ENCODE measurements around the gene STARD13.

The STARD13 gene

GRCh38 chr13:33330483-33330882, 44.9 kb upstream of the STARD13 start:
- no peak overlapping the region for H3K27ac ChIP-seq (replicated peaks)
- no peak for TF ChIP-seq REST (IDR thresholded peaks at IDR 0.05; ENCODE audit: insufficient replicate concordance, low read depth)
- TF ChIP-seq POLR2AphosphoS5 (IDR thresholded peaks at IDR 0.05; ENCODE audit: low read depth) = no peak
- no peak for TF ChIP-seq GABPA (IDR thresholded peaks at IDR 0.05; ENCODE audit: low read depth)
- no peak for TF ChIP-seq CTCF (IDR thresholded peaks at IDR 0.05; ENCODE audit: insufficient read depth, low read length)
- TF ChIP-seq SPI1 (IDR thresholded peaks at IDR 0.05; ENCODE audit: borderline replicate concordance, low read depth) = no peak
- H3K27me3 ChIP-seq (ENCODE audit: insufficient read depth, poor library complexity, severe bottlenecking) = no peaks in the 10 kb centered on the region
- no peak for DNase-seq (ENCODE audit: low read depth in 1 of 2, low spot score in 1 of 2)
- no peak overlapping the region for H3K4me3 ChIP-seq (replicated peaks; ENCODE audit: insufficient read depth, low read length)

- Histone ChIP-seq H3K27me3 (ENCODE audit: insufficient read depth, poor library complexity, severe bottlenecking) (no peaks in the 10 kb centered on the region), H3K27ac (replicated peaks) (no peak overlapping the region), H3K4me3 (replicated peaks; ENCODE audit: insufficient read depth, low read length) (no peak overlapping the region)
- DNase-seq (ENCODE audit: low read depth in 1 of 2, low spot score in 1 of 2) = no peak
- TF ChIP-seq SPI1 (IDR thresholded peaks at IDR 0.05; ENCODE audit: borderline replicate concordance, low read depth) (no peak), POLR2AphosphoS5 (IDR thresholded peaks at IDR 0.05; ENCODE audit: low read depth) (no peak), REST (IDR thresholded peaks at IDR 0.05; ENCODE audit: insufficient replicate concordance, low read depth) (no peak), CTCF (IDR thresholded peaks at IDR 0.05; ENCODE audit: insufficient read depth, low read length) (no peak), GABPA (IDR thresholded peaks at IDR 0.05; ENCODE audit: low read depth) (no peak)
Observed at GRCh38 chr13:33328701-33329100, 43.1 kb upstream of the STARD13 start.

- Histone ChIP-seq H3K27ac (replicated peaks) (no peak overlapping the region), H3K4me3 (replicated peaks; ENCODE audit: insufficient read depth, low read length) (no peak overlapping the region), H3K27me3 (ENCODE audit: insufficient read depth, poor library complexity, severe bottlenecking) (no peaks in the 10 kb centered on the region)
- no peak for DNase-seq (ENCODE audit: low read depth in 1 of 2, low spot score in 1 of 2)
- TF ChIP-seq SPI1 (IDR thresholded peaks at IDR 0.05; ENCODE audit: borderline replicate concordance, low read depth) = no peak
Observed at GRCh38 chr13:33326723-33327122, 41.2 kb upstream of the STARD13 start.

GRCh38 chr13:33326246-33326645, 40.7 kb upstream of the STARD13 start:
- TF ChIP-seq GABPA (IDR thresholded peaks at IDR 0.05; ENCODE audit: low read depth) (no peak), POLR2AphosphoS5 (IDR thresholded peaks at IDR 0.05; ENCODE audit: low read depth) (no peak), SPI1 (IDR thresholded peaks at IDR 0.05; ENCODE audit: borderline replicate concordance, low read depth) (no peak), CTCF (IDR thresholded peaks at IDR 0.05; ENCODE audit: insufficient read depth, low read length) (no peak), REST (IDR thresholded peaks at IDR 0.05; ENCODE audit: insufficient replicate concordance, low read depth) (no peak)
- Histone ChIP-seq H3K4me3 (replicated peaks; ENCODE audit: insufficient read depth, low read length) (no peak overlapping the region), H3K27ac (replicated peaks) (no peak overlapping the region), H3K27me3 (ENCODE audit: insufficient read depth, poor library complexity, severe bottlenecking) (no peaks in the 10 kb centered on the region)
- DNase-seq (ENCODE audit: low read depth in 1 of 2, low spot score in 1 of 2) = no peak
